ENCODE data around the gene ERCC6.

Gene ERCC6

GRCh38 chr10:49509771-49510303 lies 29.1 kb downstream of the ERCC6 start:
- no peak for DNase-seq (ENCODE audit: low spot score)
- in situ Hi-C loops (cut with MboI; ENCODE audit: low sequenced_read_pairs, unreplicated experiment) = loop anchor here (10.0 kb wide), 1 partner anchor 95 kb away; no protein-coding TSS in a partner anchor
- no peak for TF ChIP-seq CTCF (IDR thresholded peaks at IDR 0.05; ENCODE audit: borderline replicate concordance, control extremely low read depth, extremely low read depth, insufficient read depth, missing control alignments)

- no peak for DNase-seq (ENCODE audit: low spot score)
- no peak for TF ChIP-seq CTCF (IDR thresholded peaks at IDR 0.05; ENCODE audit: borderline replicate concordance, control extremely low read depth, extremely low read depth, insufficient read depth, missing control alignments)
- in situ Hi-C loops (cut with MboI; ENCODE audit: low sequenced_read_pairs, unreplicated experiment) = no loop called here
Observed at GRCh38 chr10:49508654-49509053, 30.3 kb downstream of the ERCC6 start.

- DNase-seq (ENCODE audit: low spot score) = no peak
- in situ Hi-C loops (cut with MboI; ENCODE audit: low sequenced_read_pairs, unreplicated experiment) = no loop called here
- no peak for TF ChIP-seq CTCF (IDR thresholded peaks at IDR 0.05; ENCODE audit: borderline replicate concordance, control extremely low read depth, extremely low read depth, insufficient read depth, missing control alignments)
Observed at GRCh38 chr10:49508249-49508648, 30.7 kb downstream of the ERCC6 start.

GRCh38 chr10:49505589-49505988 lies 33.3 kb downstream of the ERCC6 start:
- TF ChIP-seq CTCF (IDR thresholded peaks at IDR 0.05; ENCODE audit: borderline replicate concordance, control extremely low read depth, extremely low read depth, insufficient read depth, missing control alignments) = no peak
- in situ Hi-C loops (cut with MboI; ENCODE audit: low sequenced_read_pairs, unreplicated experiment) = no loop called here
- DNase-seq (ENCODE audit: low spot score) = no peak

GRCh38 chr10:49505076-49505475 lies 33.8 kb downstream of the ERCC6 start:
- in situ Hi-C loops (cut with MboI; ENCODE audit: low sequenced_read_pairs, unreplicated experiment) = no loop called here
- no peak for TF ChIP-seq CTCF (IDR thresholded peaks at IDR 0.05; ENCODE audit: borderline replicate concordance, control extremely low read depth, extremely low read depth, insufficient read depth, missing control alignments)
- DNase-seq (ENCODE audit: low spot score) = no peak

GRCh38 chr10:49504528-49504927 lies 34.4 kb downstream of the ERCC6 start:
- TF ChIP-seq CTCF (IDR thresholded peaks at IDR 0.05; ENCODE audit: borderline replicate concordance, control extremely low read depth, extremely low read depth, insufficient read depth, missing control alignments) = no peak
- in situ Hi-C loops (cut with MboI; ENCODE audit: low sequenced_read_pairs, unreplicated experiment) = no loop called here
- DNase-seq (ENCODE audit: low spot score) = no peak

Measured in GM13976 (cell line).